ENCODE measurements around the gene PHACTR2. TPM values are rescaled to one million over a fixed set of nuclear protein-coding genes. Genes with fewer than 3 reads are reported as not detected.

Gene PHACTR2
- total RNA-seq, 4 donors from 2014 or later = 61.3 to 122 (median 86.0) TPM

DNA sequence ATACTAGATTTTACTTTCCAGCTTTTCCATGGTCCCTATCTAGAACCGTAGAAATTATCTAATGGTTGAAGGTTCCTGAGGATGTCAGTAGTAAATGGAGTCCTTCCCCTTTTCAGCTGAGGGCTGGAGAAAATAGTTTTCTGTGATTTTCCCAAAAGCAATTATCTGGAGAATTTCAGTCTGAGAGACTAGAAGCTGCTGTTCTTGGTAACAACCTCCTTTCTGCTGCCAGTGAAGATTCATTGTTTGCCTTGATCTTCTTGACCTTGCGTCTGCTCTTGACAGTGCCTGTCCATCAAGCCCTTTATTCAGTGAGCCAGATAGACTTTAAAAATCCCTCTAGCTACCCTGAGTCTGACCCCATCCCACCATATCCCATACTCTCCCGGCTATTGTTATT is 73.1 kb downstream of the PHACTR2 start:
- Histone ChIP-seq H3K4me1 (peaks cover 0 to 18% (median 5%) of the 10 kb centered on the region in 3 donors), H3K27me3 (no peaks in the 10 kb centered on the region), H3K4me3 (no peak overlapping the region), H3K36me3 (peaks cover 0 to 8% of the 10 kb centered on the region in 2 donors), H3K9me3 (no peaks in the 10 kb centered on the region), H3K27ac (no peak overlapping the region)
- ATAC-seq = no peak
- 55 to 83% methylated on average over 3 of the region's 3 CpGs for WGBS, 2 donors (ENCODE audit: low coverage in 1 of 2)
- TF ChIP-seq, protein P1, sequence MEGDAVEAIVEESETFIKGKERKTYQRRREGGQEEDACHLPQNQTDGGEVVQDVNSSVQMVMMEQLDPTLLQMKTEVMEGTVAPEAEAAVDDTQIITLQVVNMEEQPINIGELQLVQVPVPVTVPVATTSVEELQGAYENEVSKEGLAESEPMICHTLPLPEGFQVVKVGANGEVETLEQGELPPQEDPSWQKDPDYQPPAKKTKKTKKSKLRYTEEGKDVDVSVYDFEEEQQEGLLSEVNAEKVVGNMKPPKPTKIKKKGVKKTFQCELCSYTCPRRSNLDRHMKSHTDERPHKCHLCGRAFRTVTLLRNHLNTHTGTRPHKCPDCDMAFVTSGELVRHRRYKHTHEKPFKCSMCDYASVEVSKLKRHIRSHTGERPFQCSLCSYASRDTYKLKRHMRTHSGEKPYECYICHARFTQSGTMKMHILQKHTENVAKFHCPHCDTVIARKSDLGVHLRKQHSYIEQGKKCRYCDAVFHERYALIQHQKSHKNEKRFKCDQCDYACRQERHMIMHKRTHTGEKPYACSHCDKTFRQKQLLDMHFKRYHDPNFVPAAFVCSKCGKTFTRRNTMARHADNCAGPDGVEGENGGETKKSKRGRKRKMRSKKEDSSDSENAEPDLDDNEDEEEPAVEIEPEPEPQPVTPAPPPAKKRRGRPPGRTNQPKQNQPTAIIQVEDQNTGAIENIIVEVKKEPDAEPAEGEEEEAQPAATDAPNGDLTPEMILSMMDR (IDR thresholded peaks at IDR 0.05) = no peak
- TF ChIP-seq EP300 (IDR thresholded peaks at IDR 0.05) (no peak), POLR2AphosphoS5 (IDR thresholded peaks at IDR 0.05) (no peak), POLR2A (IDR thresholded peaks at IDR 0.05) (no peak)

- no peak overlapping the region for H3K4me3 ChIP-seq
- H3K9me3 ChIP-seq = no peaks in the 10 kb centered on the region
- peaks cover 0 to 12% of the 10 kb centered on the region in 2 donors for H3K36me3 ChIP-seq
- ATAC-seq = no peak
- H3K27me3 ChIP-seq = no peaks in the 10 kb centered on the region
- no peak overlapping the region for H3K27ac ChIP-seq
- 67 to 68% methylated on average over 2 of the region's 2 CpGs for WGBS, 2 donors (ENCODE audit: low coverage in 1 of 2)
- TF ChIP-seq POLR2AphosphoS5 (IDR thresholded peaks at IDR 0.05) (no peak), EP300 (IDR thresholded peaks at IDR 0.05) (no peak)
- TF ChIP-seq, protein P1 (IDR thresholded peaks at IDR 0.05) = no peak
- peaks cover 0 to 2% (median 0%) of the 10 kb centered on the region in 3 donors for H3K4me1 ChIP-seq
These were observed 74.7 kb downstream of the PHACTR2 start for GRCh38 chr6:143752459-143752858.

- no peaks in the 10 kb centered on the region for H3K9me3 ChIP-seq
- H3K36me3 ChIP-seq = peaks cover 0 to 13% of the 10 kb centered on the region in 2 donors
- H3K27me3 ChIP-seq = no peaks in the 10 kb centered on the region
- H3K27ac ChIP-seq = no peak overlapping the region
- 73 to 100% methylated on average over 2 to 4 of the region's 4 CpGs for WGBS, 2 donors (ENCODE audit: low coverage in 1 of 2)
- TF ChIP-seq POLR2A (IDR thresholded peaks at IDR 0.05) = no peak
- no peak for TF ChIP-seq EP300 (IDR thresholded peaks at IDR 0.05)
- TF ChIP-seq, protein P1 (IDR thresholded peaks at IDR 0.05) = no peak
- TF ChIP-seq POLR2AphosphoS5 (IDR thresholded peaks at IDR 0.05) = no peak
- H3K4me3 ChIP-seq = no peak overlapping the region
- no peaks in the 10 kb centered on the region for H3K4me1 ChIP-seq
- no peak for ATAC-seq
These were observed 75.9 kb downstream of the PHACTR2 start for GRCh38 chr6:143753678-143754077.

DNA sequence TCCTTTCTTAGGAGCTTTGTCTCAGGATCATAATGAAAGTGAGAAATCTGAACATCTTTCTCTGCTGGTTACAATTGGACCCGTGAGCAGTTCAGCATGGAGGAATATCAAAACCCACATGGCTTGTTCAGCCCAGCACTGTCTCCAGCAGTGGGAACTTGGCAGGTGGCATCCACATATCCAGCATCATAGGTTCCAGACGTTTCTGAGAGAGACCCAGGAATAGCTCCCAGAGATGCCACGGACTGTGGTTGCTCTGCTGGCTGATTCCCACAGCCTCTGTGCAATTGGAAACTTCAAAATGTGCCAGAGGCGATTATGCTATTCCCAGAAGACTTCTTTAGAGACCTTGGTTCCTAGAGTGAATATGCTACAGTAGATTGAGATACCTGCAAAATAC is 76.4 kb downstream of the PHACTR2 start:
- Histone ChIP-seq H3K4me3 (no peak overlapping the region), H3K27ac (no peak overlapping the region), H3K4me1 (peaks cover 0 to 4% (median 0%) of the 10 kb centered on the region in 3 donors), H3K9me3 (no peaks in the 10 kb centered on the region), H3K36me3 (peaks cover 0 to 13% of the 10 kb centered on the region in 2 donors), H3K27me3 (no peaks in the 10 kb centered on the region)
- ATAC-seq = no peak
- WGBS, 2 donors (ENCODE audit: low coverage in 1 of 2) = 40 to 75% methylated on average over 2 of the region's 4 CpGs
- TF ChIP-seq POLR2AphosphoS5 (IDR thresholded peaks at IDR 0.05) (no peak), POLR2A (IDR thresholded peaks at IDR 0.05) (no peak), EP300 (IDR thresholded peaks at IDR 0.05) (no peak)
- TF ChIP-seq, protein P1 (IDR thresholded peaks at IDR 0.05) = no peak

DNA sequence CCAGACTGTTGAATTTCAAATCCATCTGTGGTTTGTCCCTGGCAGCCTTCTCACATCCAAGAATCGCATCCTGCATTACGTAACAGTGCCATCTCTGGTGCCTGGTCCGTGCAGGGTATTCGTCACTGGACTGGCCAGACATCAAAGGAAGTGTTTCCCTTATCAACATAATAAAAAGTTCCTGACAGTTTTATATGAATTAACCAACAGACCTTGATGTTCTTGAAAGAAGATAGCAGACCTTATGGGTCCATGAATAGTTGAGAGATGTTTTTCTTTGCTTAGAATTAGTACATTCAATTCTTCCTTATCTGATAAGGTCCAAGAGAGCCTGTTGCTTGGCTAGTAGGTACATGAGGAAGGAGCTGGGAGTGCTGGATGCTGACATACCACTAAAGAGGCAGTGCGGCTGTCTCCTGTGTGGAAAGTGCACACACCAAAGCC is 77.6 kb downstream of the PHACTR2 start:
- no peak for ATAC-seq
- TF ChIP-seq EP300 (IDR thresholded peaks at IDR 0.05) (no peak), POLR2AphosphoS5 (IDR thresholded peaks at IDR 0.05) (no peak), POLR2A (IDR thresholded peaks at IDR 0.05) (no peak)
- TF ChIP-seq, protein P1 (IDR thresholded peaks at IDR 0.05) = no peak
- 63 to 71% methylated on average over 5 of the region's 5 CpGs for WGBS, 2 donors (ENCODE audit: low coverage in 1 of 2)

More for the DNA sequence above, 77.6 kb downstream of the PHACTR2 start:
- H3K4me1 ChIP-seq = peaks cover 0 to 10% (median 0%) of the 10 kb centered on the region in 3 donors
- H3K4me3 ChIP-seq = no peak overlapping the region
- H3K9me3 ChIP-seq = no peaks in the 10 kb centered on the region
- no peaks in the 10 kb centered on the region for H3K27me3 ChIP-seq
- no peak overlapping the region for H3K27ac ChIP-seq
- H3K36me3 ChIP-seq = peaks cover 0 to 14% of the 10 kb centered on the region in 2 donors

All from gastroesophageal sphincter (tissue), 4 donors.